ENCODE measurements around the gene TENT4A.

Gene TENT4A

DNA sequence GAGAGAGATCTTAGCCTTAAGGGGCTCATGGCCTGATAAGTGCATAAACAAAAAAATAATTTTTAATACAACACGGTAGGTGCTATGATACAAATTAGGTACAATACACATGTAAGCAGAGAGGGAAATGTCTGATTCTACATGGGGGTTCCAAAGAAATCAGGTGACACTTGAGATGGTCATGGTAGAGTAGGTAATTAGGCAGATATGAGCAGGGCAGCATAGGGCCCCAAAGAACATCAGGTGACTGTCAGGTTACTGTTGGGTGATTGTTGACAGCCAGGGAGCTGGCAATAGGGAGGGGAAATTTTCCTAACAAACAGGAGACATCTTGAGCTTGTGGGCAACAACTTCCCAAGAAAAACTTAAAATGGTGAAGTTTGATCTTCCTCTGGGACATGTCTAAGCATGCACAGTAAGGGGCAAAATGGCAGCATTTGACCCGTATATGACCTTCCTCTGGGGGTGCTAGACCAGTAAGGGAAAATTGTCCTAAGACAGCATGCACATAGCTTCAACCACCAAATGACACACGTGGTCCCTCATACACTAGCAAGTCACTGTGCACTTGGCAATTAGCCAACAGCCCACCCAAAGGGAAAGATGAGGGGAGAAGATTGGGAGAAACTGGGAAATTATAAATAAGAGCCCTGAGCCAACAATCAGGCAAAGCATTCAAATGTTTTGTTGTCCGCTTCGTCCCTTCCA, 37.3 kb upstream of the TENT4A start:
- H3K27ac ChIP-seq (ENCODE audit: low read depth, low read length), result no peak overlapping the region

DNA sequence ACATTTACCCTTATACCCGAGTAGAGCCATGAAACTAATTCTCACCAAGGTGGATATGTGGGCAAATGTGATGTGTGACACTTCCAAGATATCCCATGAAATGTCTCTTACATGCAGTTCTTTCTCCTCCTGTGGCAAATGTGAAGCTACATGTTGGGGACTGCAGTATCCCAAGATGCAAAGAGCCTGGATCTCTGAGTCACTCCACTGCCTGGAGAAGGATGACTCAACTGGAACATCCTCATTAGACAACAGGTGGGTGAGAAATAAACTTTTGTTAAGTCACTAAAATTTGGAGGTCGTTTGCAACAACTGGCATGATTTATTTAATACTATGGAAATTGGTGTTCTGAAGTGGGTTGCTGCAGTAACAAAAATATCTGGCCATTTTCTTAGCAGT, 36.5 kb upstream of the TENT4A start:
- H3K14ac ChIP-seq (ENCODE audit: low read length), result no peak overlapping the region
- no peak overlapping the region for H2BK12ac ChIP-seq (ENCODE audit: low read length)
- H3K79me1 ChIP-seq (ENCODE audit: low read length), result no peaks in the 10 kb centered on the region
- no peaks in the 10 kb centered on the region for H3K36me3 ChIP-seq (ENCODE audit: control insufficient read depth in 1 of 2, insufficient read depth in 2 of 2, low read length in 2 of 2)
- H3K9ac ChIP-seq (ENCODE audit: low read length), result no peak overlapping the region
- H3K4ac ChIP-seq (ENCODE audit: low read depth, low read length), result no peak overlapping the region
- no peak overlapping the region for H3K27ac ChIP-seq (ENCODE audit: low read depth, low read length)
- no peak for DNase-seq
- H4K91ac ChIP-seq (ENCODE audit: low read depth, low read length), result no peak overlapping the region
- no peak overlapping the region for H3K4me3 ChIP-seq (ENCODE audit: low read depth, low read length)
- H3K4me1 ChIP-seq (ENCODE audit: control insufficient read depth in 1 of 2, insufficient read depth in 2 of 2, low read length in 2 of 2), result no peaks in the 10 kb centered on the region
- H2BK120ac ChIP-seq (ENCODE audit: insufficient read depth, low read length, poor library complexity), result no peak overlapping the region
- H4K12ac ChIP-seq (ENCODE audit: low read depth, low read length), result no peak overlapping the region
- H3K18ac ChIP-seq (ENCODE audit: low read length), result no peak overlapping the region
- H2AFZ ChIP-seq (ENCODE audit: insufficient read depth, low read length, poor library complexity), result no peak overlapping the region
- H2BK5ac ChIP-seq (ENCODE audit: low read depth, low read length, poor library complexity), result no peak overlapping the region
- no peak overlapping the region for H2AK5ac ChIP-seq (ENCODE audit: low read length)
- H3K79me2 ChIP-seq (ENCODE audit: control insufficient read depth, insufficient read depth, low read length, poor library complexity), result no peaks in the 10 kb centered on the region
- no peak overlapping the region for H4K8ac ChIP-seq (ENCODE audit: low read depth, low read length)
- no peak overlapping the region for H3K23ac ChIP-seq (ENCODE audit: low read length)
- no peak overlapping the region for H3K4me2 ChIP-seq (ENCODE audit: low read length)
- H3K9me3 ChIP-seq (ENCODE audit: insufficient read depth, low read depth, low read length), result peaks cover 3% of the 10 kb centered on the region
- no CpG with 5 or more reads among the region's 2 CpGs for WGBS (ENCODE audit: extremely low coverage, insufficient coverage, insufficient read length)
- no peaks in the 10 kb centered on the region for H3K27me3 ChIP-seq (ENCODE audit: insufficient read depth, low read length)

More for the DNA sequence above, 37.3 kb upstream of the TENT4A start:
- Histone ChIP-seq H3K23ac (ENCODE audit: low read length) (no peak overlapping the region), H2AK5ac (ENCODE audit: low read length) (no peak overlapping the region), H3K14ac (ENCODE audit: low read length) (no peak overlapping the region), H2BK12ac (ENCODE audit: low read length) (no peak overlapping the region), H3K9ac (ENCODE audit: low read length) (no peak overlapping the region), H3K4me2 (ENCODE audit: low read length) (no peak overlapping the region), H3K36me3 (ENCODE audit: control insufficient read depth in 1 of 2, insufficient read depth in 2 of 2, low read length in 2 of 2) (no peaks in the 10 kb centered on the region), H4K8ac (ENCODE audit: low read depth, low read length) (no peak overlapping the region), H3K4me3 (ENCODE audit: low read depth, low read length) (no peak overlapping the region), H3K4me1 (ENCODE audit: control insufficient read depth in 1 of 2, insufficient read depth in 2 of 2, low read length in 2 of 2) (no peaks in the 10 kb centered on the region), H3K4ac (ENCODE audit: low read depth, low read length) (no peak overlapping the region), H2AFZ (ENCODE audit: insufficient read depth, low read length, poor library complexity) (no peak overlapping the region), H3K27me3 (ENCODE audit: insufficient read depth, low read length) (no peaks in the 10 kb centered on the region), H3K18ac (ENCODE audit: low read length) (no peak overlapping the region), H2BK5ac (ENCODE audit: low read depth, low read length, poor library complexity) (no peak overlapping the region), H3K9me3 (ENCODE audit: insufficient read depth, low read depth, low read length) (peaks cover 3% of the 10 kb centered on the region), H4K12ac (ENCODE audit: low read depth, low read length) (no peak overlapping the region), H4K91ac (ENCODE audit: low read depth, low read length) (no peak overlapping the region), H3K79me2 (ENCODE audit: control insufficient read depth, insufficient read depth, low read length, poor library complexity) (no peaks in the 10 kb centered on the region), H2BK120ac (ENCODE audit: insufficient read depth, low read length, poor library complexity) (no peak overlapping the region), H3K79me1 (ENCODE audit: low read length) (no peaks in the 10 kb centered on the region)
- no CpG with 5 or more reads among the region's 5 CpGs for WGBS (ENCODE audit: extremely low coverage, insufficient coverage, insufficient read length)
- no peak for DNase-seq

DNA sequence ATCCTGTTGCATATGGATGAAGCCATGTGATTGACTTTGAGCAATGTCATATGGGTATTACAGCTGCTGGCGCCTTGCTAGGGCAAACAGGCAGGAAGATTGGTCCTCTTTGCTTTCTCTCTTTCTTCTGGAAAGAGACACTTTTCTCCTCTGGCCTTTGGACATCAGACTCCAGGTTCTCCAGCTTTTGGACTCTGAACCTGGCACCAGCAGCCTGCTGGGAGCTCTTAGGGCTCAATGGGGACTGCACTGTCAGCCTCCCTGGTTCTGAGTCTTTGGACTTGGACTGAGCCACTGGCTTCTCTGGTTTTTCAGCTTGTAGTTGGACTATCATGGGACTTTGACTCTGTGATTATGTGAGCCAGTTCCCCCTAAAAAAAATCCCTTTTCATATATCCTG, 34.8 kb upstream of the TENT4A start:
- no peak overlapping the region for H3K9ac ChIP-seq (ENCODE audit: low read length)
- no peak overlapping the region for H3K4me2 ChIP-seq (ENCODE audit: low read length)
- peaks cover 5% of the 10 kb centered on the region for H3K9me3 ChIP-seq (ENCODE audit: insufficient read depth, low read depth, low read length)
- H2BK5ac ChIP-seq (ENCODE audit: low read depth, low read length, poor library complexity), result no peak overlapping the region
- H3K4me3 ChIP-seq (ENCODE audit: low read depth, low read length), result no peak overlapping the region
- H3K79me2 ChIP-seq (ENCODE audit: control insufficient read depth, insufficient read depth, low read length, poor library complexity), result no peaks in the 10 kb centered on the region
- DNase-seq, result no peak
- H3K79me1 ChIP-seq (ENCODE audit: low read length), result no peaks in the 10 kb centered on the region
- H3K4ac ChIP-seq (ENCODE audit: low read depth, low read length), result no peak overlapping the region
- no peak overlapping the region for H2BK12ac ChIP-seq (ENCODE audit: low read length)
- H3K36me3 ChIP-seq (ENCODE audit: control insufficient read depth in 1 of 2, insufficient read depth in 2 of 2, low read length in 2 of 2), result no peaks in the 10 kb centered on the region
- no peaks in the 10 kb centered on the region for H3K4me1 ChIP-seq (ENCODE audit: control insufficient read depth in 1 of 2, insufficient read depth in 2 of 2, low read length in 2 of 2)
- H2AK5ac ChIP-seq (ENCODE audit: low read length), result no peak overlapping the region
- no peak overlapping the region for H2BK120ac ChIP-seq (ENCODE audit: insufficient read depth, low read length, poor library complexity)
- no peak overlapping the region for H3K23ac ChIP-seq (ENCODE audit: low read length)
- H3K27ac ChIP-seq (ENCODE audit: low read depth, low read length), result no peak overlapping the region
- no peak overlapping the region for H3K18ac ChIP-seq (ENCODE audit: low read length)
- H3K14ac ChIP-seq (ENCODE audit: low read length), result no peak overlapping the region
- no CpG with 5 or more reads among the region's 1 CpG for WGBS (ENCODE audit: extremely low coverage, insufficient coverage, insufficient read length)
- no peak overlapping the region for H4K8ac ChIP-seq (ENCODE audit: low read depth, low read length)
- H4K91ac ChIP-seq (ENCODE audit: low read depth, low read length), result no peak overlapping the region
- no peak overlapping the region for H4K12ac ChIP-seq (ENCODE audit: low read depth, low read length)
- no peaks in the 10 kb centered on the region for H3K27me3 ChIP-seq (ENCODE audit: insufficient read depth, low read length)
- H2AFZ ChIP-seq (ENCODE audit: insufficient read depth, low read length, poor library complexity), result no peak overlapping the region

DNA sequence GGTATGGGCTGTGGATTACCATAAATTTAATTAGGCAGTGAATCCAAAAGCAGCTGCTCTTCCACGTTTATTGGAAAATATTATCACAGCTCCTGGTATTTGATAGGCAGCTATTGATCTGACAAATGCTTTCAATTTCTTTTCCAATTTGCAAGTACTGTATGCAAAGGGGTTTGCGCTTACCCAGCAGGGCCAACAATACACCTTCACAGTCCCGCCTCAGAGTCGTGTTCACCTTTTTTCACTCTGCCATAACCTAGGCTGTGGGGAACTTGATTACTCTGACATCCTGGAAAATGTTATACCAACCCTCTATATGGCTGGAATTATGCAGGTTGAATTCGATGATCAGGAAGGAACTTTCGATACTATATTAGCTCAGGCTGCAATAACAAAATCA, 32.3 kb upstream of the TENT4A start:
- Histone ChIP-seq H2BK120ac (ENCODE audit: insufficient read depth, low read length, poor library complexity) (no peak overlapping the region), H2AFZ (ENCODE audit: insufficient read depth, low read length, poor library complexity) (no peak overlapping the region), H3K4ac (ENCODE audit: low read depth, low read length) (no peak overlapping the region), H4K8ac (ENCODE audit: low read depth, low read length) (no peak overlapping the region), H3K4me1 (ENCODE audit: control insufficient read depth in 1 of 2, insufficient read depth in 2 of 2, low read length in 2 of 2) (no peaks in the 10 kb centered on the region), H3K4me2 (ENCODE audit: low read length) (no peak overlapping the region), H3K9ac (ENCODE audit: low read length) (no peak overlapping the region), H3K14ac (ENCODE audit: low read length) (no peak overlapping the region), H3K36me3 (ENCODE audit: control insufficient read depth in 1 of 2, insufficient read depth in 2 of 2, low read length in 2 of 2) (no peaks in the 10 kb centered on the region), H4K12ac (ENCODE audit: low read depth, low read length) (no peak overlapping the region), H3K79me1 (ENCODE audit: low read length) (no peaks in the 10 kb centered on the region), H4K91ac (ENCODE audit: low read depth, low read length) (no peak overlapping the region), H3K4me3 (ENCODE audit: low read depth, low read length) (no peak overlapping the region), H2BK12ac (ENCODE audit: low read length) (no peak overlapping the region), H3K9me3 (ENCODE audit: insufficient read depth, low read depth, low read length) (peaks cover 5% of the 10 kb centered on the region), H3K23ac (ENCODE audit: low read length) (no peak overlapping the region), H3K18ac (ENCODE audit: low read length) (no peak overlapping the region), H2BK5ac (ENCODE audit: low read depth, low read length, poor library complexity) (no peak overlapping the region), H2AK5ac (ENCODE audit: low read length) (no peak overlapping the region), H3K27me3 (ENCODE audit: insufficient read depth, low read length) (no peaks in the 10 kb centered on the region), H3K79me2 (ENCODE audit: control insufficient read depth, insufficient read depth, low read length, poor library complexity) (no peaks in the 10 kb centered on the region), H3K27ac (ENCODE audit: low read depth, low read length) (no peak overlapping the region)
- WGBS (ENCODE audit: extremely low coverage, insufficient coverage, insufficient read length), result no CpG with 5 or more reads among the region's 6 CpGs
- no peak for DNase-seq
